KOPT-K1 (cell line): ENCODE results near the gene ATP11A.
"Not testable (repeated sequence)": the region's sequence is repeated elsewhere in the genome, so short reads cannot be mapped to it uniquely, and the experiment has no call there.

Experiments
- H3K27ac ChIP-seq: fragments of 200-600 bp; sonication (generic); 2 replicates; pipeline ENCODE4 v1.5.1; 2016; ENCODE audit warnings: antibody characterized with exemption, mild to moderate bottlenecking, low read depth, low read length; ENCODE audit not compliant: poor library complexity, severe bottlenecking
- H3K36me3 ChIP-seq: fragments of 200-600 bp; sonication (generic); 2 replicates; pipeline ENCODE4 v1.5.1; 2017; ENCODE audit warnings: antibody characterized with exemption, mild to moderate bottlenecking, low read length, moderate library complexity; ENCODE audit not compliant: insufficient read depth
- H3K9me3 ChIP-seq: fragments of 200-600 bp; sonication (generic); 2 replicates; pipeline ENCODE4 v1.5.1; 2017; ENCODE audit warnings: antibody characterized with exemption, low read length, mild to moderate bottlenecking; ENCODE audit not compliant: insufficient read depth, poor library complexity, severe bottlenecking

Gene ATP11A

GRCh38 chr13:112708560-112709240 lies 18.9 kb downstream of the ATP11A start:
- H3K27ac ChIP-seq: no peak overlapping the region
- no peaks in the 10 kb centered on the region; the same call in 1 of the 2 replicates for H3K36me3 ChIP-seq
- no peaks in the 10 kb centered on the region for H3K9me3 ChIP-seq

- not testable (repeated sequence) for H3K27ac ChIP-seq, H3K9me3 ChIP-seq, H3K36me3 ChIP-seq
Observed at GRCh38 chr13:112709316-112709715, 19.5 kb downstream of the ATP11A start.

DNA sequence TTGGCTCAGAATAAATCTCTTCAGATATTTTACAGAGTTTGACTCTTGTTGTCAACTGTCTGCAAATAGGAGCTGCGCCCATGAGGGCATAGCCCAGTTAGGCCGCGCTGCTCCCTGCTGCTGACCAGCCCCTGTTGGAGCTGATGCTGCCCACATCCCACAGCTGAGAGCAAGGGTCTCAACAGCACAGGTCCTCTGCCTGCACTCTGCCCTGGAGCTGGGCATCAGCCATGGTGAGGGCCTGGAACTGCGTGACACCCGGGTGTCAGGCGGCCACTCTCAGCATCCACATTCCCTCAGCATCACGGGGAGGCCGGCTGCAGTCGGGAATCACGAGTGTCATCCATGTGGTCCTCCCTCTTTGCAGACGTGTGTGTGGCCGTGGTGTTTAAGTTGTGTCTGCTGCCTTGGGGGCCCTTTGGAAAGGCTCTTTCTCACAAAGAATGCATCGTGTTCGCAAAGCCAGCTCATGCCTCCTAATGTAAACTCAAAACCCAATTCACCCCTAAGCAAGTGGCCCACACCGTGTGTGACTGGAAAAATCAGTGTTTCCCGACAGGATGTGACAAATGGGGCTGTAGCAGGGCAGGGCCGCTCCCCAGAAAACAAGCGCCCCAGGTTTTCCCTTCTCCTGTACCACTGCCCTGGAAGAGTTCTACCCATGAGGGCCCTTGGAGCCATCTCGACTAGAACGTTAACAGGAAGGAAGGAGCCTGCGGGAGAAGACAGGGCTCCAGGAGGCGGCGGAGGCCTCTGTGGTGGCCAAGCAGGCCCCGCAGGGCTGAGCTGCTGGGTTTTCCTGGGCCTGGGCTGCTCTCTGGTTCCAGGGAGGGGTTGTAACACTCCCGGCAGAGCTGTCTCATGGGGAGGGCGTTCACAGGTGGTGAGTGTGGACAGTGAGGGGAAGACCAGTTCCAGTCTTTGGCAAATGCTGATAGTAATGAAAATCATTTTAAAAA lies 20.3 kb downstream of the ATP11A start:
- Histone ChIP-seq H3K36me3 (no peaks in the 10 kb centered on the region; the same call in 1 of the 2 replicates), H3K9me3 (no peaks in the 10 kb centered on the region), H3K27ac (no peak overlapping the region)

GRCh38 chr13:112710855-112711527 lies 21.2 kb downstream of the ATP11A start:
- Histone ChIP-seq H3K9me3 (no peaks in the 10 kb centered on the region), H3K36me3 (no peaks in the 10 kb centered on the region; the same call in 1 of the 2 replicates), H3K27ac (no peak overlapping the region)

DNA sequence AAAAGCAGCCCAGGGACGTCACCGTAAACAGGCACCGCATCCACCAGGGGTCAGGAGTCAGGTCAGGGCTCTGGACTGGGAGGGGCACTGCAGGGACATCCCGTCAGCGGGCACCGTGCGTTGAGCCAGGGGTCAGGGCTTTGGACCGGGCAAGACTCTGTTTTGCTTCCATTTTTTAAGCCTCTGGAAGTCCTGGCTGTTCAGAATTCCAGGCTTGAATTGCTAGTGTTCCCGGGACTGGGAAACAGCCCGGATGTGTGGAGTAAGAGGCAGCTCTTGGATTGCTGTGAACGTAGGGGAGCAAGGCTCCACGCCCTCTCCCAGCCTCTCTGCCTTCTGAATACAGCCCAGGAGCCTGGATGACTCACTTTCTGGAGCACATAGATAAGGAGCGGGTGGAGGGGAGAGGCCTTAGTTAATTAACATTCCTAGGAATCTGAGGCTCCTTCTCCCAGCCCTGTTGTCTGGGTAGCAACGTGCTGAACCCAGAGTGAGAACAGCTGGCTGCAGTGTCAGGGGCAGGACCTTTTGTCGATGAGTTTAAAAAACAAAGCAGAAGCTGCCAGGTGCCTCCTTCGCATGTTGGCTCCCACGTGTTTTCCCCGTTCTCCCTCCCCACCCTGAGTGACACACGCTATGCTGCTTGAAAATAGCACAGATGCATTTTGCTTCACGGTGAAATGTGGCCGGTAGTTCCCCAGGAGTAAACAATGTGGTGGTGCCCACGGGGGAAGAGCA lies 21.9 kb downstream of the ATP11A start:
- H3K36me3 ChIP-seq: no peaks in the 10 kb centered on the region; the same call in 1 of the 2 replicates
- no peaks in the 10 kb centered on the region for H3K9me3 ChIP-seq
- no peak overlapping the region for H3K27ac ChIP-seq

- no peaks in the 10 kb centered on the region for H3K9me3 ChIP-seq
- H3K36me3 ChIP-seq: no peaks in the 10 kb centered on the region; the same call in 1 of the 2 replicates
- H3K27ac ChIP-seq: no peak overlapping the region
Observed at GRCh38 chr13:112712451-112713207, 22.8 kb downstream of the ATP11A start.

- H3K9me3 ChIP-seq: no peaks in the 10 kb centered on the region
- no peak overlapping the region for H3K27ac ChIP-seq
- no peaks in the 10 kb centered on the region; the same call in 1 of the 2 replicates for H3K36me3 ChIP-seq
Observed at GRCh38 chr13:112713517-112714253, 23.8 kb downstream of the ATP11A start.

GRCh38 chr13:112714376-112715174 lies 24.7 kb downstream of the ATP11A start:
- no peaks in the 10 kb centered on the region for H3K9me3 ChIP-seq
- H3K36me3 ChIP-seq: no peaks in the 10 kb centered on the region; the same call in 1 of the 2 replicates
- H3K27ac ChIP-seq: no peak overlapping the region

- Histone ChIP-seq H3K9me3 (no peaks in the 10 kb centered on the region), H3K27ac (no peak overlapping the region), H3K36me3 (no peaks in the 10 kb centered on the region; the same call in 1 of the 2 replicates)
Observed at GRCh38 chr13:112715210-112715609, 25.4 kb downstream of the ATP11A start.

DNA sequence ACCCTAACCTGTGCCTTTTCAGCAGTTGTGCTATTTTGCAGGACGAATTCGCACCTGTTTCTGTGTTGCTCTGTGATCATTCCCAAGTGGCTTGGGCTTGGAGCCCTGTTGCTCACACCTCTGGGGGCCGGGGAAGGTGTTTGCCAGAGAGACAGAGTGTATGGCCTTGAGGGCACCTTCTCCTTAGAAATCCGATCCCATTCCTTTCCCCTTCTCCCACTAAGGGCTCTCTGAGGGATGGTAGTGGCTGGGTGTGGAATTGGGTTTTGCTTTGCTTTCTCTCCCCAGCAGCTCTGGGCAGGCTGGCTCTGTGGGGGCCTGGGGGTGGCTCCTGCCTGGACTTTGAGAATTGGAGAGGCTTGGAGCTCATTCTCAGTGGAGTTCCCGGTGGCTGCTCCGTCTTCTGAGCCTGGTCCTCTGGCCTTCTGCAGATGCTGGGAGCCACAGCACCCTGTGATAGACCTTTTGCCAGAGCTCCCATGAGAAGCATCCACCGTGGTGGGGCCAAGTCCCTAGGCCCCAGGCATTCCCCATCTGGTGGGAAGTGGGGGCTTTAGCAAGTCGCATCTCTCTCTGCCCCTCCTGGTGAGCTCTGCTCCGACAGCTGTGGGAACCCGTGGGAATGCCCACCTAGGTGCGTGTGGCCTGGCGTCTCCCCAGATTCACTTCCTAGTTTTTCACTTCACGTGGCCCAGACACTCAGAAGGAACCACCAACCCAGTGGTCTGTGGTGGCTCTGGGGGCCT lies 26.1 kb downstream of the ATP11A start:
- H3K36me3 ChIP-seq: no peaks in the 10 kb centered on the region; the same call in 1 of the 2 replicates
- H3K9me3 ChIP-seq: no peaks in the 10 kb centered on the region
- no peak overlapping the region for H3K27ac ChIP-seq

- H3K36me3 ChIP-seq: no peaks in the 10 kb centered on the region; the same call in 1 of the 2 replicates
- H3K27ac ChIP-seq: no peak overlapping the region
- no peaks in the 10 kb centered on the region for H3K9me3 ChIP-seq
Observed at GRCh38 chr13:112716461-112716820, 26.6 kb downstream of the ATP11A start.

GRCh38 chr13:112716841-112717520 lies 27.1 kb downstream of the ATP11A start:
- H3K9me3 ChIP-seq: no peaks in the 10 kb centered on the region
- no peaks in the 10 kb centered on the region; the same call in 1 of the 2 replicates for H3K36me3 ChIP-seq
- no peak overlapping the region for H3K27ac ChIP-seq
